ENCODE measurements around the gene WASHC1.
"Not testable (repeated sequence)": the region's sequence is repeated elsewhere in the genome, so short reads cannot be mapped to it uniquely, and the experiment has no call there.

- not testable (repeated sequence) for TF ChIP-seq CTCF (IDR thresholded peaks at IDR 0.05; ENCODE audit: control extremely low read depth in 1 of 3, insufficient read depth in 1 of 3, low read depth in 1 of 3, low read length in 3 of 3); RAD21 (IDR thresholded peaks at IDR 0.05 in 1 of 2, conservative IDR thresholded peaks at IDR 0.05 in 1 of 2; ENCODE audit: low read depth in 2 of 2, low read length in 2 of 2); TAF1 (IDR thresholded peaks at IDR 0.05; ENCODE audit: low read depth, low read length); MAX (IDR thresholded peaks at IDR 0.05); SRF (IDR thresholded peaks at IDR 0.05; ENCODE audit: low read depth, low read length); SIN3A (conservative IDR thresholded peaks at IDR 0.05 in 1 of 2, IDR thresholded peaks at IDR 0.05 in 1 of 2; ENCODE audit: low read depth in 1 of 2, low read length in 2 of 2); POU5F1 (IDR thresholded peaks at IDR 0.05; ENCODE audit: low read depth, low read length); MAFK (IDR thresholded peaks at IDR 0.05; ENCODE audit: low read depth, low read length); BRCA1 (IDR thresholded peaks at IDR 0.05; ENCODE audit: low read depth, low read length); EP300 (IDR thresholded peaks at IDR 0.05; ENCODE audit: borderline replicate concordance in 1 of 2, low read depth in 2 of 2, low read length in 2 of 2); TEAD4 (IDR thresholded peaks at IDR 0.05; ENCODE audit: low read depth, low read length)
Measured at GRCh38 chr9:41819-42218, 12.6 kb upstream of the WASHC1 start.

Data from H1 (cell line).